ENCODE data around the gene TMEM266.

DNA sequence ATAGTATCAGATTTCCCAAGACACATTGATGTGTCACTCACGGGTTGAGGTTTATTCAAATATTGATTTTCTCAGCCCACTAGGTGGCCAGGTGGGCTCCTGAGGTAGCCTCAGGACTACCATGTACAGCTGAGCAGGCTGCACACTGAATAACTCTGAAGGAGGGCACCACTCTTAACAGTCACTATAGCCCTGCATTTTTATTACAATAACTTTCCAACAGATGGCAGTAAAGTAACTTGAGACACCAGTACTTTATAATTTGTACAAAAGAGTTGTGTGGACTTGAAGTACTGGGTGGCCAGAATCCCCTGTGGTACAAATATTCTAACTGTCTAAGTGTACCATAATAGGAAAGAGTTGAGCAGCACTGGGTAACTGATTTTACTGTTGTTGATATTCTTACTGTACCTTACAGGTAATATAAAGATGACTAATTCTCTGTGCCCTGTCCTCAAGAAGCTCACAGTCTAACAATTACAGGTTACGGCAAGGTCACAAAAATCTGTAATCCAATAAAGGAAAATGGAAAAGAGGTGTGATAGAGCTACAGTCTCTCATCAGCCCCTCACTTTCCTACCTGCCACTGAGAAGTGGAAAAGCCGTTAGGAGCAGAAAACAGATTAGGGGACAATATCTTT lies 175.5 kb downstream of the TMEM266 start:
- TF ChIP-seq CTCF (tag by site-specific recombination; IDR thresholded peaks at IDR 0.05) = peak; percentile 24; the same call in 1 of the 2 replicates
- no peak for TF ChIP-seq KLF16 (tag by site-specific recombination; IDR thresholded peaks at IDR 0.05)
- TF ChIP-seq YY1 (tag by site-specific recombination; IDR thresholded peaks at IDR 0.05) = no peak
- TF ChIP-seq ZNF76 (tag by site-specific recombination; IDR thresholded peaks at IDR 0.05; ENCODE audit: borderline replicate concordance, low read depth) = no peak
- TF ChIP-seq SP2 (tag by site-specific recombination; IDR thresholded peaks at IDR 0.05) = no peak
- TF ChIP-seq ZNF561 (tag by site-specific recombination; IDR thresholded peaks at IDR 0.05; ENCODE audit: borderline replicate concordance) = no peak; the same call in 1 of the 2 replicates
- TF ChIP-seq ZNF112 (tag by site-specific recombination; IDR thresholded peaks at IDR 0.05) = no peak
- TF ChIP-seq, protein P1, sequence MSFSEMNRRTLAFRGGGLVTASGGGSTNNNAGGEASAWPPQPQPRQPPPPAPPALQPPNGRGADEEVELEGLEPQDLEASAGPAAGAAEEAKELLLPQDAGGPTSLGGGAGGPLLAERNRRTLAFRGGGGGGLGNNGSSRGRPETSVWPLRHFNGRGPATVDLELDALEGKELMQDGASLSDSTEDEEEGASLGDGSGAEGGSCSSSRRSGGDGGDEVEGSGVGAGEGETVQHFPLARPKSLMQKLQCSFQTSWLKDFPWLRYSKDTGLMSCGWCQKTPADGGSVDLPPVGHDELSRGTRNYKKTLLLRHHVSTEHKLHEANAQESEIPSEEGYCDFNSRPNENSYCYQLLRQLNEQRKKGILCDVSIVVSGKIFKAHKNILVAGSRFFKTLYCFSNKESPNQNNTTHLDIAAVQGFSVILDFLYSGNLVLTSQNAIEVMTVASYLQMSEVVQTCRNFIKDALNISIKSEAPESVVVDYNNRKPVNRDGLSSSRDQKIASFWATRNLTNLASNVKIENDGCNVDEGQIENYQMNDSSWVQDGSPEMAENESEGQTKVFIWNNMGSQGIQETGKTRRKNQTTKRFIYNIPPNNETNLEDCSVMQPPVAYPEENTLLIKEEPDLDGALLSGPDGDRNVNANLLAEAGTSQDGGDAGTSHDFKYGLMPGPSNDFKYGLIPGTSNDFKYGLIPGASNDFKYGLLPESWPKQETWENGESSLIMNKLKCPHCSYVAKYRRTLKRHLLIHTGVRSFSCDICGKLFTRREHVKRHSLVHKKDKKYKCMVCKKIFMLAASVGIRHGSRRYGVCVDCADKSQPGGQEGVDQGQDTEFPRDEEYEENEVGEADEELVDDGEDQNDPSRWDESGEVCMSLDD (tag by site-specific recombination; IDR thresholded peaks at IDR 0.05) = no peak
- TF ChIP-seq ZNF366 (tag by site-specific recombination; conservative IDR thresholded peaks at IDR 0.05) = no peak
- TF ChIP-seq ZNF274 (IDR thresholded peaks at IDR 0.05; ENCODE audit: low read length) = no peak
- no peak for TF ChIP-seq ZNF274 (tag by site-specific recombination; IDR thresholded peaks at IDR 0.05; ENCODE audit: borderline replicate concordance)
